ENCODE results near the gene NKD2. TPM values are rescaled to one million over a fixed set of nuclear protein-coding genes. Genes with fewer than 3 reads are reported as not detected.
A peak's percentile ranks its signal among the peaks of the same experiment; 100 is the strongest.
"Not testable (repeated sequence)": the region's sequence is repeated elsewhere in the genome, so short reads cannot be mapped to it uniquely, and the experiment has no call there.

The NKD2 gene
- total RNA-seq, 1 experiment from 2014 or later: 0.57 TPM

DNA sequence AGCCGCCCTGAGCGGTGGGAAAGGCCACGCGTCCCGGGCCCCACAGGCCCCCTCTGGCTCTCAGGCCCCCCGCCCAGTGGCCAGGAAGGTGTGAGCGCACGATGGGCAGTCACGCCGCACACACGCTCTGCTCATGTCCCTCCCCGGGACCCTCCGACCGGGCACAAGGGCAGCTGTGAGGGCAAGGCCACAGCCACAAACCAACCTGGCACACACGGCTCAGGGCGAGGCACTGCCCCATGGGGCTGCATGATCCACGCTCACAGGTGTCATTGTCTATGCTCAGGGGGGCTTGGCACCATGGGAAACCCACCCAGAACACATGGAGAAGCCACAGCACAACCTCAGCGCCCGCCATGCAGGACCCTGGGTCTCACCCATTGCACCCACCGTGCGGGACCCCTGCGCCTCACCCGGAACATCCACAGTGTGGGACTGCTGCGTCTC, 52.0 kb downstream of the NKD2 start:
- no peak overlapping the region for H3K4me3 ChIP-seq
- no peak overlapping the region for H3K27ac ChIP-seq
- intact Hi-C loops (cut with micrococcal nuclease; ENCODE audit: unreplicated experiment): no loop called here
- H3K36me3 ChIP-seq (ENCODE audit: low read depth): 0 out of 2 replicates have a peak, but pooled peaks cover under 1% of the 10 kb centered on the region
- no peak for DNase-seq
- BruUV-seq (replicated peaks): no TSS peak
- H3K27me3 ChIP-seq (ENCODE audit: insufficient read depth, low read depth): no peaks in the 10 kb centered on the region
- TF ChIP-seq EZH2 (IDR thresholded peaks at IDR 0.05; ENCODE audit: low read depth): no peak
- TF ChIP-seq, protein P1, sequence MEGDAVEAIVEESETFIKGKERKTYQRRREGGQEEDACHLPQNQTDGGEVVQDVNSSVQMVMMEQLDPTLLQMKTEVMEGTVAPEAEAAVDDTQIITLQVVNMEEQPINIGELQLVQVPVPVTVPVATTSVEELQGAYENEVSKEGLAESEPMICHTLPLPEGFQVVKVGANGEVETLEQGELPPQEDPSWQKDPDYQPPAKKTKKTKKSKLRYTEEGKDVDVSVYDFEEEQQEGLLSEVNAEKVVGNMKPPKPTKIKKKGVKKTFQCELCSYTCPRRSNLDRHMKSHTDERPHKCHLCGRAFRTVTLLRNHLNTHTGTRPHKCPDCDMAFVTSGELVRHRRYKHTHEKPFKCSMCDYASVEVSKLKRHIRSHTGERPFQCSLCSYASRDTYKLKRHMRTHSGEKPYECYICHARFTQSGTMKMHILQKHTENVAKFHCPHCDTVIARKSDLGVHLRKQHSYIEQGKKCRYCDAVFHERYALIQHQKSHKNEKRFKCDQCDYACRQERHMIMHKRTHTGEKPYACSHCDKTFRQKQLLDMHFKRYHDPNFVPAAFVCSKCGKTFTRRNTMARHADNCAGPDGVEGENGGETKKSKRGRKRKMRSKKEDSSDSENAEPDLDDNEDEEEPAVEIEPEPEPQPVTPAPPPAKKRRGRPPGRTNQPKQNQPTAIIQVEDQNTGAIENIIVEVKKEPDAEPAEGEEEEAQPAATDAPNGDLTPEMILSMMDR (conservative IDR thresholded peaks at IDR 0.05): no peak
- H3K9me3 ChIP-seq (ENCODE audit: insufficient read depth, low read depth): no peaks in the 10 kb centered on the region
- no peaks in the 10 kb centered on the region for H3K79me2 ChIP-seq (ENCODE audit: low read depth)
- CTCF ChIA-PET: no interaction called here
- H3K4me1 ChIP-seq (replicated peaks; ENCODE audit: insufficient read depth): no peaks in the 10 kb centered on the region
- no peaks in the 10 kb centered on the region for H3K9me2 ChIP-seq (ENCODE audit: insufficient read depth)
- no peak overlapping the region for H2AFZ ChIP-seq
- H3K4me2 ChIP-seq: no peak overlapping the region
- H4K20me1 ChIP-seq (ENCODE audit: insufficient read depth): peaks cover 15% of the 10 kb centered on the region
- POLR2A ChIA-PET (ENCODE audit: unreplicated experiment): no interaction called here
- H3F3A ChIP-seq (ENCODE audit: insufficient read depth, low read depth): 0 out of 2 replicates have a peak, but pooled peaks cover 3% of the 10 kb centered on the region

DNA sequence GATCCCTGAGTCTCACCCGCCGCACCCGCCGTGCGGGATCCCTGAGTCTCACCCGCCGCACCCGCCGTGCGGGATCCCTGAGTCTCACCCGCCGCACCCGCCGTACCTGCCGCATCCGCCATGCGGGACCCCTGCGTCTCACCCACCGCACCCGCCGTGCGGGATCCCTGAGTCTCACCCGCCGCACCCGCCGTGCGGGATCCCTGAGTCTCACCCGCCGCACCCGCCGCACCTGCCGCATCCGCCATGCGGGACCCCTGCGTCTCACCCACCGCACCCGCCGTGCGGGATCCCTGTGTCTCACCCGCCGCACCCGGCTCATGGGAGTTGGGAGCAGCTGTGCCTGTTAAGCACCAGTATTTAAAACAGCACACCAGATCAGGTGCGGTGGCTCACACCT, 52.7 kb downstream of the NKD2 start:
- H3K36me3 ChIP-seq (ENCODE audit: low read depth); H3K4me1 ChIP-seq (replicated peaks; ENCODE audit: insufficient read depth); H3K4me3 ChIP-seq; H3F3A ChIP-seq (ENCODE audit: insufficient read depth, low read depth); POLR2A ChIA-PET (ENCODE audit: unreplicated experiment); intact Hi-C loops (cut with micrococcal nuclease; ENCODE audit: unreplicated experiment); H3K9me2 ChIP-seq (ENCODE audit: insufficient read depth); H3K4me2 ChIP-seq; H2AFZ ChIP-seq; H3K27ac ChIP-seq; H3K79me2 ChIP-seq (ENCODE audit: low read depth); DNase-seq; H3K9me3 ChIP-seq (ENCODE audit: insufficient read depth, low read depth); BruUV-seq (replicated peaks); H3K27me3 ChIP-seq (ENCODE audit: insufficient read depth, low read depth); CTCF ChIA-PET: not testable (repeated sequence)
- peaks cover 15% of the 10 kb centered on the region for H4K20me1 ChIP-seq (ENCODE audit: insufficient read depth)

DNA sequence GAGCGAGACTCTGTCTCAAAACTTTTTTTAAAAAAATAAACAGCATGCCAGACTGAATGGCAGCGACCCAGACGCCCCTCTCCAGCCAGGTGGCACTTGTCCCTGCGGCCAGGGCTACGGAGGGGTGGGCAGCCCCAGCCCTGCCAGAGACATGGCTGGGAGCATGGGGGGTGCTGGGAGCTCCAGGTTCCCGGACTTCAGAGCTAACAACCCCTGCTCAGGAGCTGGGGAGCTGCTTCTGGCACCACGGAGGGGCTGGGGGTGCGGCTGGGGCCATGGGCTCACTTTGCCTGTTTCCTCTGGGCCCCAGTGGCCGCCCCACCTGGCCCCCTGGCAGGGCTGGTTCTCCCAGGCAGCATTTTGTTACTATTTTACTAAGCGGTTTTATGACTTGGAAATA, 53.3 kb downstream of the NKD2 start:
- no peak overlapping the region for H2AFZ ChIP-seq
- no peaks in the 10 kb centered on the region for H3K9me2 ChIP-seq (ENCODE audit: insufficient read depth)
- H3K27me3 ChIP-seq (ENCODE audit: insufficient read depth, low read depth): no peaks in the 10 kb centered on the region
- no peak overlapping the region for H3K4me3 ChIP-seq
- H3K79me2 ChIP-seq (ENCODE audit: low read depth): no peaks in the 10 kb centered on the region
- H3F3A ChIP-seq (ENCODE audit: insufficient read depth, low read depth): 0 out of 2 replicates have a peak, but pooled peaks cover 3% of the 10 kb centered on the region
- ChIA-PET CTCF (interaction anchor here (0.5 kb wide), 1 partner anchor 32 kb away, joined by 4 read pairs; no protein-coding TSS in a partner anchor), POLR2A (ENCODE audit: unreplicated experiment) (no interaction called here)
- no peaks in the 10 kb centered on the region for H3K9me3 ChIP-seq (ENCODE audit: insufficient read depth, low read depth)
- TF ChIP-seq EZH2 (IDR thresholded peaks at IDR 0.05; ENCODE audit: low read depth): no peak
- TF ChIP-seq, protein P1 (conservative IDR thresholded peaks at IDR 0.05): no peak
- no peak overlapping the region for H3K4me2 ChIP-seq
- intact Hi-C loops (cut with micrococcal nuclease; ENCODE audit: unreplicated experiment): no loop called here
- no peaks in the 10 kb centered on the region for H3K36me3 ChIP-seq (ENCODE audit: low read depth)
- H3K4me1 ChIP-seq (replicated peaks; ENCODE audit: insufficient read depth): no peaks in the 10 kb centered on the region
- BruUV-seq (replicated peaks): TSS peak; percentile 13
- no peak for DNase-seq
- peaks cover 15% of the 10 kb centered on the region for H4K20me1 ChIP-seq (ENCODE audit: insufficient read depth)
- no peak overlapping the region for H3K27ac ChIP-seq
